IMR-90 (cell line): ENCODE data around the gene CAMK2N1. TPM values are rescaled to one million over a fixed set of nuclear protein-coding genes. Genes with fewer than 3 reads are reported as not detected.

Source experiments
- ATAC-seq: fragments of 200-7000 bp; cut with Tn5 transposase; 2 replicates; pipeline ENCODE4 v1.9.1; 2020; ENCODE audit warnings: low read depth, mild to moderate bottlenecking, moderate library complexity
- BruUV-seq: library from RNA; stranded (reverse); fragments of 400-500 nt; replicated peaks from 2 replicates; lab custom pipeline; 2021; lab: Mats Ljungman, UMichigan
- CTCF ChIA-PET: fragments of 300-600 bp; formaldehyde crosslinking; extraction: SDS; loops from one replicate; lab custom pipeline; 2021; ENCODE audit warnings: antibody characterized with exemption; lab: Yijun Ruan, JAX
- POLR2A ChIA-PET: fragments of 300-600 bp; sonication (Branson Sonifier 250); formaldehyde crosslinking; loops from one replicate; lab custom pipeline; 2022; ENCODE audit warnings: antibody characterized with exemption; ENCODE audit not compliant: unreplicated experiment; lab: Charles Lee
- DNase-seq: peaks from one replicate; pipeline ENCODE4 v3.0.0; 2013
- H2AFZ ChIP-seq: replicated peaks from 2 replicates; pipeline ENCODE3; 2013; ENCODE audit warnings: low read length, mild to moderate bottlenecking; ENCODE audit not compliant: poor library complexity
- H2AK5ac ChIP-seq: 2 replicates; pipeline ENCODE4 v1.6.1; 2013; ENCODE audit warnings: low read depth, low read length, inconsistent platforms
- H2AK9ac ChIP-seq: replicated peaks from 2 replicates; pipeline ENCODE3; 2013; ENCODE audit warnings: mild to moderate bottlenecking, low read depth, low read length, moderate library complexity; ENCODE audit not compliant: poor library complexity
- H2BK120ac ChIP-seq: 2 replicates; pipeline ENCODE4 v1.6.1; 2013; ENCODE audit warnings: low read depth, low read length, inconsistent platforms
- H2BK15ac ChIP-seq: 3 replicates; pipeline ENCODE4 v1.6.1; 2013; ENCODE audit warnings: low read depth, low read length, inconsistent platforms
- H2BK20ac ChIP-seq: 2 replicates; pipeline ENCODE4 v1.6.1; 2013; ENCODE audit warnings: low read depth, mild to moderate bottlenecking, inconsistent platforms, low read length, moderate library complexity
- H2BK5ac ChIP-seq: 2 replicates; pipeline ENCODE4 v1.6.1; 2013; ENCODE audit warnings: mild to moderate bottlenecking, low read depth, low read length, inconsistent platforms; ENCODE audit not compliant: poor library complexity, severe bottlenecking
- H3K14ac ChIP-seq: replicated peaks from 2 replicates; pipeline ENCODE4 v1.6.1; 2013; ENCODE audit warnings: low read depth, low read length, inconsistent platforms
- H3K18ac ChIP-seq: 2 replicates; pipeline ENCODE4 v1.6.1; 2013; ENCODE audit warnings: low read depth, low read length, control low read depth
- H3K23ac ChIP-seq: 2 replicates; pipeline ENCODE4 v1.6.1; 2013; ENCODE audit warnings: low read depth, low read length, inconsistent platforms
- H3K27ac ChIP-seq: 2 replicates; pipeline ENCODE4 v1.5.1; 2013; ENCODE audit warnings: mild to moderate bottlenecking, control low read depth, low read length; ENCODE audit not compliant: insufficient read depth
- H3K27me3 ChIP-seq: 2 replicates; pipeline ENCODE4 v1.6.1; 2013; ENCODE audit warnings: low read length; ENCODE audit not compliant: control insufficient read depth, insufficient read depth
- H3K36me3 ChIP-seq: 2 replicates; pipeline ENCODE4 v1.6.1; 2013; ENCODE audit warnings: low read length, mixed read lengths; ENCODE audit not compliant: control insufficient read depth, insufficient read depth
- H3K4ac ChIP-seq: 2 replicates; pipeline ENCODE4 v1.6.1; 2013; ENCODE audit warnings: low read depth, low read length, inconsistent platforms
- H3K4me1 ChIP-seq: 2 replicates; pipeline ENCODE4 v1.6.1; 2013; ENCODE audit warnings: low read length, mixed read lengths; ENCODE audit not compliant: control insufficient read depth, insufficient read depth
- H3K4me2 ChIP-seq: 2 replicates; pipeline ENCODE4 v1.6.1; 2013; ENCODE audit warnings: low read depth, mild to moderate bottlenecking, control low read depth, low read length, moderate library complexity
- H3K4me3 ChIP-seq: 2 replicates; pipeline ENCODE4 v1.5.1; 2013; ENCODE audit warnings: low read depth, mild to moderate bottlenecking, control low read depth, low read length, moderate library complexity; ENCODE audit not compliant: insufficient read depth
- H3K56ac ChIP-seq: 2 replicates; pipeline ENCODE4 v1.6.1; 2013; ENCODE audit warnings: low read length, inconsistent platforms; ENCODE audit not compliant: insufficient read depth; ENCODE audit errors: extremely low read depth
- H3K79me1 ChIP-seq, 2 experiments: 2 replicates each; pipeline ENCODE4 v1.6.1; 2013; ENCODE audit warnings: low read length in 2 of 2, inconsistent platforms in 1 of 2, low read depth in 1 of 2
- H3K9ac ChIP-seq: 2 replicates; pipeline ENCODE4 v1.6.1; 2013; ENCODE audit warnings: low read depth, low read length, control low read depth
- H3K9me1 ChIP-seq: 2 replicates; pipeline ENCODE4 v1.6.1; 2013; ENCODE audit warnings: low read length, inconsistent platforms; ENCODE audit not compliant: insufficient read depth
- H3K9me3 ChIP-seq: 2 replicates; pipeline ENCODE4 v1.6.1; 2013; ENCODE audit warnings: low read length; ENCODE audit not compliant: control insufficient read depth, insufficient read depth
- H4K20me1 ChIP-seq: 2 replicates; pipeline ENCODE4 v1.6.1; 2013; ENCODE audit warnings: low read length, inconsistent platforms; ENCODE audit not compliant: insufficient read depth
- H4K5ac ChIP-seq: 2 replicates; pipeline ENCODE4 v1.6.1; 2013; ENCODE audit warnings: mild to moderate bottlenecking, low read depth, low read length, control low read depth
- H4K8ac ChIP-seq, 2 experiments: 2 replicates each; pipeline ENCODE4 v1.6.1; 2013; ENCODE audit warnings: low read depth in 2 of 2, low read length in 2 of 2, control low read depth in 1 of 2, inconsistent platforms in 1 of 2
- H4K91ac ChIP-seq: 2 replicates; pipeline ENCODE4 v1.6.1; 2013; ENCODE audit warnings: low read depth, low read length, inconsistent platforms; ENCODE audit not compliant: insufficient read depth
- CEBPB ChIP-seq: IDR thresholded peaks from 2 replicates; pipeline ENCODE4 v1.6.1; 2012; ENCODE audit warnings: low read depth, low read length, improper control_type of control experiment
- CHD1 ChIP-seq: IDR thresholded peaks from 2 replicates; pipeline ENCODE4 v1.6.1; 2012; ENCODE audit warnings: low read depth, low read length, improper control_type of control experiment
- FOS ChIP-seq: fragments of 150-350 bp; IDR thresholded peaks from 2 replicates; pipeline ENCODE4 v1.6.1; 2016; ENCODE audit warnings: low read depth, low read length
- MAZ ChIP-seq: IDR thresholded peaks from 2 replicates; pipeline ENCODE4 v1.6.1; 2012; ENCODE audit warnings: low read depth, mild to moderate bottlenecking, low read length, improper control_type of control experiment, moderate library complexity, borderline replicate concordance
- NFE2L2 ChIP-seq: fragments of 150-350 bp; IDR thresholded peaks from 2 replicates; pipeline ENCODE4 v1.6.1; 2016; ENCODE audit warnings: low read depth, mild to moderate bottlenecking, low read length
- RFX5 ChIP-seq: IDR thresholded peaks from 2 replicates; pipeline ENCODE4 v1.8.0; 2012; ENCODE audit warnings: low read depth, mild to moderate bottlenecking, low read length, moderate library complexity
- WGBS, 2 experiments: methylation state at CpG; one replicate each; pipeline versions ENCODE4 v1.1.5 to v1.1.7; 2013; ENCODE audit warnings: missing lambda C conversion rate in 2 of 2; ENCODE audit not compliant: insufficient read length in 1 of 2; ENCODE audit errors: extremely low coverage in 2 of 2; 5-methylcytosine and 5-hydroxymethylcytosine counted together
- dilution Hi-C: fragments of 300-500 bp; cut with HindIII; formaldehyde crosslinking; loops from one replicate; pipeline ENCODE4 v1.14.3; 2018; ENCODE audit warnings: low sequenced_read_pairs; ENCODE audit not compliant: unreplicated experiment
- in situ Hi-C: fragments of 300-500 bp; cut with MboI; formaldehyde crosslinking; loops from 3 replicates; pipeline ENCODE4 v1.14.3; 2019; ENCODE audit warnings: low sequenced_read_pairs, inconsistent platforms, mixed read lengths
- intact Hi-C: fragments of 100-400 bp; cut with micrococcal nuclease; formaldehyde crosslinking; loops from 2 replicates; pipeline ENCODE4 v1.10.0; 2022
- polyA plus RNA-seq, 3 experiments: library from polyadenylated mRNA; depleted of rRNA; stranded (reverse); fragments of >200 nt; gene quantifications; 2 replicates each; pipeline ENCODE4 v1.2.3, GENCODE V29; 2012; ENCODE audit warnings: low replicate concordance in 1 of 3
- total RNA-seq: library from RNA; depleted of rRNA; stranded (reverse); fragments of >200 nt; gene quantifications from 2 replicates; pipeline ENCODE4 v1.2.3, GENCODE V29; 2012
- TF ChIP-seq, protein P1 (sequence below): conservative IDR thresholded peaks from 2 replicates; pipeline ENCODE4 v1.5.1; 2012; ENCODE audit warnings: mild to moderate bottlenecking, low read depth, low read length, improper control_type of control experiment

The CAMK2N1 gene
- total and polyA plus RNA-seq, 2 of the 4 experiments (the other 2 are of a cell fraction) = 10.2 to 44.4 TPM

DNA sequence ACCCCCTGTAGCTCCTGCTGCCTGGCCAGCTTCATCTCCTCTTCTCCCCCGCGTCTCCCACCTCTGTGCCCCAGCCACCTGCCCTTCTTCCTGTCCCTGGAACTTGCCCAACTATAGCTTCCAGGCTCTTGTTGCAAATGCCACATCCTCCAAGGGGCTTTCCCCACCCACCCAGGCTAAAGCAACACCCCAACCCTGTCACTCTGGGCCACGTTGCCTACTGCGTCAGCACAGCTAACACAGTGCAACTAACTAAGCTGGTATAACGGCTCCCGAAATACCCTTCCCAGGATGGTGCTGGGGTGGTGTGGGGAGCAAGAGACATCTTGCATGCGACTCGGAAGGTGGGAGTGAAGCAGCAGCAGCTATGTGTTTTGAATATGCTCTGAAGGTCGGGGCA lies 19.7 kb downstream of the CAMK2N1 start:
- no peak overlapping the region for H2AK9ac ChIP-seq
- H3K56ac ChIP-seq = no peak overlapping the region
- no peak overlapping the region for H2BK5ac ChIP-seq
- whole genome bisulfite sequencing, 2 experiments = no CpG with 5 or more reads among the region's 9 CpGs
- ChIA-PET CTCF (no interaction called here), POLR2A (no interaction called here)
- no peak overlapping the region for H2BK15ac ChIP-seq
- H3K4me1 ChIP-seq = no peaks in the 10 kb centered on the region
- no peak overlapping the region for H3K4me3 ChIP-seq
- H3K4me2 ChIP-seq = no peak overlapping the region
- no peak for ATAC-seq
- H3K36me3 ChIP-seq = no peaks in the 10 kb centered on the region
- no TSS peak for BruUV-seq
- intact Hi-C loops (no loop called here), in situ Hi-C loops (no loop called here), dilution Hi-C loops (no loop called here)
- H4K5ac ChIP-seq = no peak overlapping the region
- no peak for DNase-seq
- no peak overlapping the region for H2AK5ac ChIP-seq
- no peak overlapping the region for H3K27ac ChIP-seq
- H3K14ac ChIP-seq = no peak overlapping the region
- no peak overlapping the region for H2AFZ ChIP-seq
- no peaks in the 10 kb centered on the region for H4K20me1 ChIP-seq
- no peak overlapping the region for H4K8ac ChIP-seq
- no peak overlapping the region for H3K4ac ChIP-seq
- no peak overlapping the region for H2BK120ac ChIP-seq
- peaks cover 61% of the 10 kb centered on the region for H3K27me3 ChIP-seq
- H3K79me1 ChIP-seq = no peaks in the 10 kb centered on the region
- no peak overlapping the region for H3K23ac ChIP-seq
- H3K18ac ChIP-seq = no peak overlapping the region
- no peak overlapping the region for H2BK20ac ChIP-seq
- TF ChIP-seq CHD1 (no peak), RFX5 (no peak), CEBPB (no peak), NFE2L2 (no peak), FOS (no peak), MAZ (no peak)
- TF ChIP-seq, protein P1, sequence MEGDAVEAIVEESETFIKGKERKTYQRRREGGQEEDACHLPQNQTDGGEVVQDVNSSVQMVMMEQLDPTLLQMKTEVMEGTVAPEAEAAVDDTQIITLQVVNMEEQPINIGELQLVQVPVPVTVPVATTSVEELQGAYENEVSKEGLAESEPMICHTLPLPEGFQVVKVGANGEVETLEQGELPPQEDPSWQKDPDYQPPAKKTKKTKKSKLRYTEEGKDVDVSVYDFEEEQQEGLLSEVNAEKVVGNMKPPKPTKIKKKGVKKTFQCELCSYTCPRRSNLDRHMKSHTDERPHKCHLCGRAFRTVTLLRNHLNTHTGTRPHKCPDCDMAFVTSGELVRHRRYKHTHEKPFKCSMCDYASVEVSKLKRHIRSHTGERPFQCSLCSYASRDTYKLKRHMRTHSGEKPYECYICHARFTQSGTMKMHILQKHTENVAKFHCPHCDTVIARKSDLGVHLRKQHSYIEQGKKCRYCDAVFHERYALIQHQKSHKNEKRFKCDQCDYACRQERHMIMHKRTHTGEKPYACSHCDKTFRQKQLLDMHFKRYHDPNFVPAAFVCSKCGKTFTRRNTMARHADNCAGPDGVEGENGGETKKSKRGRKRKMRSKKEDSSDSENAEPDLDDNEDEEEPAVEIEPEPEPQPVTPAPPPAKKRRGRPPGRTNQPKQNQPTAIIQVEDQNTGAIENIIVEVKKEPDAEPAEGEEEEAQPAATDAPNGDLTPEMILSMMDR = no peak
- no peak overlapping the region for H4K91ac ChIP-seq
- no peaks in the 10 kb centered on the region for H3K9me1 ChIP-seq
- no peak overlapping the region for H3K9ac ChIP-seq
- H3K9me3 ChIP-seq = no peaks in the 10 kb centered on the region; the same call in 1 of the 2 replicates
